GM21786 (cell line): ENCODE measurements around the gene ECI2.
"Not testable (repeated sequence)": the region's sequence is repeated elsewhere in the genome, so short reads cannot be mapped to it uniquely, and the experiment has no call there.

ENCODE experiments used
- ATAC-seq: cut with Tn5 transposase; IDR thresholded peaks from one replicate; pipeline ENCODE4 v1.9.1; 2021; ENCODE audit not compliant: unreplicated experiment

ECI2 gene

DNA sequence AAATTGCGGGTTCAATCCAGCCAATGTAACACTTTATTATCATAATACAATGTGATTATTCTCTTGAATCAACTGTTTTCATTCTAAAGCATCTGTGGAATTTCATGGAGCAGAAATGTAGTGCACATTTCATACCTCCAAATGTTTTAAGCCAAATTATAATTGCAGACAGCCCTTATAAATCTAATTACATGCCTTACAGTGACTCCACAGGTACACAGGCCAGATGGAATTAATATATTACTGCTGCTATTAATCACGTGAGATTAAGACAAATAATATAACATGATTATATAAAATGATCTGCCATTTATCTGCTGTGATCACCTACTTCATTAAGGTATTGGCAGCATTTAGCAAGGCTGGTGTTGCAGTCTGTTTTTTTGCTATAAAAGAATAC is 9.7 kb upstream of the ECI2 start:
- no peak for ATAC-seq

DNA sequence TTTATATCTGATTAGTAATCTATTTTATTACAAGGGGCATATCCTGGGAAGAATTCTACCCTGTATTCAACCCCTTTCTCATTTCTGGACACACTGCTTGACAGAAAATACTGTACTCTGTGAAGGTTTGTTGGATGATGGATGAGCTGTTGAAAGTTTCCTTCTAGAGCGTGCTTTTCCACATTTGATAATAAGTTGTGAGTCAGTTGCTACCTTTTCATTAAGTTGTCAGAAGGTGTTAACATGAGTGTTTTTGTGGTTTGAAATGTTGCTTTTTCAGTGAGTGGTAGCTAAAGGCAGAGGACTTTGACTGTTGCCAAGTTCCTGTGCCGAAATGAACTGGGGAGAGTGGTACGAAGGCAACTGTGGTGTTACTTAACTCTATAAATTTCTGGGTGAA is 3.9 kb upstream of the ECI2 start:
- ATAC-seq, result no peak

GRCh38 chr6:4138186-4138585 is 2.8 kb upstream of the ECI2 start:
- ATAC-seq, result no peak

- ATAC-seq, result no peak
Measured at GRCh38 chr6:4136354-4136831, 1.0 kb upstream of the ECI2 start.

- ATAC-seq, result peak; percentile 67
Measured at GRCh38 chr6:4135665-4136353, 434 bp upstream of the ECI2 start.

GRCh38 chr6:4133941-4134838 is 1.2 kb downstream of the ECI2 start:
- no peak for ATAC-seq

DNA sequence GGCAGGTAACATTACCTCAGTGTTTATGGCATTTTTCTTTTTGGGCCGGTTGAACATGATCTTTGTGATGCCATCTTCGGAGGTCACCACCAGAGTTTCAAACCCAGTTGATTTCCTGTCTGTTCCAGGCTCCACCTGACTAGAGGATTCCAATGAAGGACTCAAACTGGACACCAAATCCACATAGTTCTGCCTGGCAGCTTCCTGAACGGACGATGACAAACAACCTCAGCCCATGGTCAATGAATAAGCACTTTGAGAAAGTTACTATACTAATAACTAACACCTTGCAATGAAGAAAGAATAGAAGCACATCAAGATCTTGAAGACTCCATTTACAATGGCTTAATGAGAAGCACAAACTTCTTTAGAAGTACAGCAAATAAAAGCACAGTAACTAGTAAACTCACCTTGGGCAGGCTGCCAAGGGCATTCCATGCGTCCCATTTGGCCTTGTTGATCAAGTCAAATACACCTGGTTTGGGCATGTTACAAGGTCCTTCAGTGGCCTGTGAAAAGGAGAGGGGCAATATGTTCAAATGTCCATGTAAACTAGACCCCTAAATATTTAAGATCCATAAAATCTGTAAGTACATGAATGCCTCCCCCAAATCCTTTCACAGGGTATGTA is 4.9 kb downstream of the ECI2 start:
- ATAC-seq, result no peak

DNA sequence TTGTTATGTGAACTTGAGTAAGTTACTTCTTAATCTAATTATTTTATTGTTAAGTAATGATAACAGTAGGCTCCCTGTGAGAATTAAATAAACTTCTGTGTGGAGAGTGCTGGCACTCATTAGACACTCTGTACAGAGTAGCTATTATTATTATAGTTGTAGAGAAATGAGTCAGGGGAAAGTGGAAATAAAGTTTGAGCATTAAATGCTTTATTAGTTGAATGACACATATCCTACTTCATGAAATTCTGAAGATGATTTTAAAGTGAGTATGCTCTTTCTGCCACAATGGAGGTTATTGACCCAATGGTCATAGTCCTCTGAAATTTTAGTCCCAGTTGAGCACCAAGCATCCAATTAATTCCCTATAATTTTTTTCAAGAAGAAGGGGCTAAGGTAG is 5.9 kb downstream of the ECI2 start:
- ATAC-seq, result no peak

DNA sequence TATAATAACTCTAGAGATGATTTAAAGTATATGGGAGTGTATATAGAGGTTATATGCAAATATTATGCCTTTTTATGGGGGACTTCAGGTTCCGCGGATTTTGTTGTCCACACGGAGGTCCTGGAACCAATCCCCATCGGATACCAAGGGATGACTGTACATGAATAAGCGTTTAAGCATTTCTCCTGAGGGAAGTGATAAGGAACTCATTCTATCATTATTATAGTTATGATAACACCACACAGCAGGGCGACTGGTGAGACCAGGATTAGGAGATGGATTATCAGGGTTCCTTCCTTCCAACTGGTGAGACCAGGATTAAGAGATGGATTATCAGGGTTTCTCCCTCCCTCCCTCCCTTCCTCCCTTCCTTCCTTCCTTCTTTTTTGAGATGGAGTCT is 6.6 kb downstream of the ECI2 start:
- ATAC-seq, result no peak

- no peak for ATAC-seq
Measured at GRCh38 chr6:4128072-4128471, 7.3 kb downstream of the ECI2 start.

GRCh38 chr6:4125933-4126864 is 9.2 kb downstream of the ECI2 start:
- ATAC-seq, result no peak

GRCh38 chr6:4125500-4125899 is 9.9 kb downstream of the ECI2 start:
- ATAC-seq, result no peak

DNA sequence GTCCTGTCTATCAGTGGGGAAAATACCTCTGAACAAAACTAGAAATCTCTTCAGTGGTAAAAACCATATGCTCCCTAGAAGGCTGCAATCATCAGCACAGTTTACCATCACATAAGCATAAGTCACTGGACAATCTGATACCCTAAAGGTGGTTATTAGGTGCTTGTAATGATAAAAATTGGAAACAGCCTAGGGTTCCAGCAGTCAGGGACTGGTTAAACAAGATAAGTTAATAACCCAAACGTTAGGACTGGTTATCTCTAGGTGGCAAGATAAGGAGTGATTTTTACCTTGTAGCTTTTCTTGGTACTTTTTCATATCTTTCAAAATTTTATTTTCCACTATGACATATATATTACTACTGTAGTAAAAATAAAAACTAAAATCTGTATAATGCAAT is 11.0 kb downstream of the ECI2 start:
- no peak for ATAC-seq

DNA sequence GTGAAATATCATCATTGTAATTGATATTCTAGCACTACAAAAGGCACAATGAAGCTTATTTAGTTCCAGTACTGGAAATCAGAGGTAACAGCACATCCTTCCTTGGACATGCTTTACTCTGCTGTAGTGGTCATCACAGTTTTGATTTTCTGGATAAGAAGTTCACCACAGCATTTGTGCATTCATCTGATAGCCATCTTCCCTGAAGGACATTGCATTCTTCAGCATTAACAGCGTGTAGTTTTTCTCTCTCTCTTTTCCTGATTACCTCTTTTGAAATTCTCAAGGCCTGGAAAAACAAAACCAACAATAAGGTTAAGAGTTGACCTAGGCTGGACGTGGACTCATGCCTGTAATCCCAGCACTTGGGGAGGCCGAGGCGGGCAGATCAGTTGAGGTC is 19.6 kb downstream of the ECI2 start:
- ATAC-seq, result no peak

DNA sequence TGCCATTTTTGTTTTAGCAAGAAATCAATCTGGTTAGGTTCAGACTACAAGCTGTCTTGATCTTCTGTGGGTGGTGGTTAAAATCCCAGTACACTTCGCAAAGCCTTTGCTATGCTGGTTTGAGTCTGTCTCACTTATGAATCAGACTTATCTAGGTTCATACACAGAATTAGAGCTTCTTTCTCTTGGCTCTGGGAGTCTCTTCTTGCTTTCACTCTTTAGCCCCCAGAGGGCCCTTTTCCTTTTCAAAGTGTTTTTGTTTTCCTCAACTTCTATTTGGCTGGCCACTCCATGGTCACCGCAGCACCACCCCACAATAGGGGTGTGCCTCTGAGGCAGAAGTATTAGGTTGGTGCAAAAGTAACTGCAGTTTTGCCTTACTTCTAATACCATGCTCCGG is 21.3 kb downstream of the ECI2 start:
- ATAC-seq, result no peak

DNA sequence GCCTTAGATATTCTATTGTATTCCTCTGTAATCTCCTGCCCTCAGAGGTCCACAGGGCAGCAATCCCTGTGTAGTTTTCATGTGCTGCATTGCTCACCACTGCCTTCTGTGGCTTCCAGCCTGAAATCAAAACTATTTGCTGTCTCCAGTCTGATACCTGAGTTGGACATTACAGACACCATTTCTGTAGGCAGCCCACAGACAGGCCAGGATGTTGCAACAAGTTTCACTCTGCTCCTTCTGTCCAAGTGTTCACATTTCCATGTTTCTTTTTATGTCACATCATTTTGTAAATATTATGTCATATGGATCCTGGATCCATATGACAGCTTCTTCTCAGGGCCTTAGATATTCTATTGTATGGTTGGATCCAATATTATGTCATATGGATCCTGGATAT is 21.7 kb downstream of the ECI2 start:
- no peak for ATAC-seq

DNA sequence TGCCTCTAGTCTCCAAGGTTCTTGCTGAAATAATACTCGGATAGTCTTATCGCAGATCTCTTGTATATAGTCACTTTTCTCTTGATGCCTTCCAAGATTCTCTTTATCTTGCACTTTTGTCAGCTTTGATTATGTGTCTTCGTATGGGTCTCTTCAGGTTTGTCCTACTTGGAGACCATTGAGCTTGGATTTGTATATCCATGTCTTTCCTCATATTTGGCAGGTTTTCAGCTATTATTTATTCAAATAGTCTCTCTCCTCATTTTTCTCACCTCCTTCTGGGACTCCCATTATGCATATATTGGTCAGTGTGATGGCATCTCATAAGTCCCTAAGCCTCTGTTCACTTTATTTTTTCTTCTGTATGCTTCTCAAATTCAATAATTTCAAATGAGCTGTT is 23.0 kb downstream of the ECI2 start:
- no peak for ATAC-seq

DNA sequence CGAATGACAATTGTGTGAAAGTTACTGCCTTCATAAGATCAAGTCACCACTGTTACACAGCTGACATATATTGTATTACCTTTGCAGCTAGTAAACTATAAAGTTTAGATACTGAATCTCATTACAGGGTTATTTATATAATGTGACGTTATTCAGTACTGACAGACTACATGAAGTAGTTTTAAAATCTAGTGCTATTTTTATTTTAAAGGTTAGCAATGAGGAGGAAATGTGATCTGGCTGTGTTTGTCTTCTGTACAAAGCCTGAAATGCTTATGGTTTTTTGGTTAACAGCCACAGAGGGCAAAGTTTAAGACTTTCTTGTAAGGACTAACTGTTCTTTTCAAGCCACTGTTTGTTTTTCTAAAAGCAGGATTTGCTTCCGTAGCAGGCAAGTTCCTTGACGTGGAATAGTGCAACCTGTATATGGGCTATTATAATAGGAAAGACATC is 26.0 kb downstream of the ECI2 start:
- ATAC-seq, result not testable (repeated sequence)

- no peak for ATAC-seq
Measured at GRCh38 chr6:4108561-4109093, 26.7 kb downstream of the ECI2 start.

DNA sequence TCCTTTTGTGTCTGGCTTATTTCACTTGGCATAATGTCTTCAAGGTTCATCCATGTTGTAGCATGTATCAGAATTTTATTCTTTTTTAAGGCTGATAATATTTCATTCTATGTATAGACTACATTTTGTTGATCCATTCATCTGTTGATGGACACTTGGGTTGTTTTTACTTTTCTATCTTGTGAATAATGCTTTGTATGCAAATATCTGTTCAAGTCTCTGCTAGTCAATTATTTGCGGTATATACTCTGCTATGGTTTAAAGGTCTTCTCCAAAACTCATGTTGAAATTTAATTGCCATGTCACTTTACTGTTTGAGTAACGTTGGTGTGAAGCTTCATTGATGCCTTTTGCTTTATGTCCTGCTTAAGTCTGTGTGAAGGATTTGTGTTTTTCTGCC is 27.5 kb downstream of the ECI2 start:
- ATAC-seq, result no peak
